DOHH2 (cell line): ENCODE results near the gene SSH2.

Source experiments
- EZH2phosphoT487 ChIP-seq: fragments of 200-600 bp; sonication (generic); IDR thresholded peaks from 2 replicates; pipeline ENCODE4 v1.6.1; 2017; ENCODE audit warnings: borderline replicate concordance, mild to moderate bottlenecking, antibody characterized with exemption, low read length, moderate library complexity, mixed read lengths
- TF ChIP-seq, protein P1 (sequence below): fragments of 200-600 bp; sonication (generic); IDR thresholded peaks from one replicate; pipeline ENCODE4 v1.5.1; 2014; ENCODE audit warnings: antibody characterized with exemption, mild to moderate bottlenecking, low read depth, low read length; ENCODE audit not compliant: poor library complexity, severe bottlenecking

DNA sequence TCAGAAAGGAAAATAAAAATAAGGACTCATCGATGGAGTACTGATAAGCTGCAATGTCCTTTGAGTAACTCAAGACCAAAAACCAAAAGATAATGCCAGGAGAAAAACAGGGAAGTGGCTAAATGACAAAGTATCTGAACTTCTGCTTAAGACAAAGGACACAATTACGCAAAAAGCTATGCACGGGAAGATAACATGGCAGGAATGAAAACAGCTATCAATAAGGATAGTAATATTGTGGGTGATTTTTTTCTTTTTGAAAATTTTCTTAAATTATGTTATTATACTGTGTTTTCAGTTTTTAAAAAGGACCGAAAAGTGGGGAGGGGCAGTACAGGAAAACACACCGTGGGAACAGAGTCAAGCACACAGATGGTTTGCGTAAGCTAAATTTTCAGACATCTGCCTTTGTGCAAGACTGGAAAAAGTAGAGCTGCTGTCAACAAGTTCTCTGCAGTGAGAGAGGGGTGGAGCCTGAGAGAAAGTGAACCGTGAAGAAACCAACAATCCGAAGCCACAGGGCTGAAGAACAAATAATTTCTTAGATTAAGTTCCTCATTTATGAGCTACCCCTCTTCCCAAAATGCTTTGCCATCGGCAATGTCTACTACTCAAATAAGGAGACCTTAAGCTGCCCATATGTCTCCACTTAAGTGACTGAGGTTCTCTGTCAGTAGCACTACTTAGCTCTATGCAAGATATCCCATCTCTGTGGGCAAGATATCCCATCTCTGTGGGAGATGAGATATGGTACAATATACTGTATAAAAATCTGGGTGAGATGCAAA is 207.4 kb downstream of the SSH2 start:
- TF ChIP-seq, protein P1, sequence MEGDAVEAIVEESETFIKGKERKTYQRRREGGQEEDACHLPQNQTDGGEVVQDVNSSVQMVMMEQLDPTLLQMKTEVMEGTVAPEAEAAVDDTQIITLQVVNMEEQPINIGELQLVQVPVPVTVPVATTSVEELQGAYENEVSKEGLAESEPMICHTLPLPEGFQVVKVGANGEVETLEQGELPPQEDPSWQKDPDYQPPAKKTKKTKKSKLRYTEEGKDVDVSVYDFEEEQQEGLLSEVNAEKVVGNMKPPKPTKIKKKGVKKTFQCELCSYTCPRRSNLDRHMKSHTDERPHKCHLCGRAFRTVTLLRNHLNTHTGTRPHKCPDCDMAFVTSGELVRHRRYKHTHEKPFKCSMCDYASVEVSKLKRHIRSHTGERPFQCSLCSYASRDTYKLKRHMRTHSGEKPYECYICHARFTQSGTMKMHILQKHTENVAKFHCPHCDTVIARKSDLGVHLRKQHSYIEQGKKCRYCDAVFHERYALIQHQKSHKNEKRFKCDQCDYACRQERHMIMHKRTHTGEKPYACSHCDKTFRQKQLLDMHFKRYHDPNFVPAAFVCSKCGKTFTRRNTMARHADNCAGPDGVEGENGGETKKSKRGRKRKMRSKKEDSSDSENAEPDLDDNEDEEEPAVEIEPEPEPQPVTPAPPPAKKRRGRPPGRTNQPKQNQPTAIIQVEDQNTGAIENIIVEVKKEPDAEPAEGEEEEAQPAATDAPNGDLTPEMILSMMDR = no peak
- no peak for TF ChIP-seq EZH2phosphoT487
